HL-60 (cell line): ENCODE measurements around the gene TUFM.

Experiments
- CTCF ChIP-seq: IDR thresholded peaks from one replicate; pipeline ENCODE4 v1.5.1; 2011; ENCODE audit warnings: low read length, control low read depth, inconsistent platforms; ENCODE audit not compliant: insufficient read depth
- GABPA ChIP-seq: IDR thresholded peaks from 2 replicates; pipeline ENCODE4 v1.6.1; 2012; ENCODE audit warnings: low read depth
- REST ChIP-seq: IDR thresholded peaks from 2 replicates; pipeline ENCODE4 v1.6.1; 2012; ENCODE audit warnings: low read depth; ENCODE audit not compliant: insufficient replicate concordance

GRCh38 chr16:28830531-28830930 is 15.6 kb downstream of the TUFM start:
- TF ChIP-seq REST, result no peak
- no peak for TF ChIP-seq GABPA
- TF ChIP-seq CTCF, result no peak
